Body of pancreas (tissue), 4 donors: Measurements from ENCODE around the gene FAM222B. TPM values are rescaled to one million over a fixed set of nuclear protein-coding genes. Genes with fewer than 3 reads are reported as not detected.

ENCODE experiments used
- ATAC-seq: fragments of 150-250 bp; one replicate; pipeline ENCODE4 v1.9.1; 2016
- DNase-seq, 4 donors: peaks; one replicate each; pipeline ENCODE4 v3.0.0-alpha.2; 2019
- H3K27ac ChIP-seq, 4 donors: fragments of 200-600 bp; sonication (generic); 1 replicate in 3 of 4; 2 replicates in 1 of 4; pipeline versions ENCODE4 v1.5.1 to v1.6.1; 2016 to 2019; ENCODE audit warnings: mild to moderate bottlenecking in 1 of 4, mixed read lengths in 1 of 4, moderate library complexity in 1 of 4
- H3K27me3 ChIP-seq, 2 donors: fragments of 200-600 bp; sonication (generic); one replicate each; pipeline ENCODE4 v1.6.0; 2016; ENCODE audit warnings: mild to moderate bottlenecking in 1 of 2
- H3K36me3 ChIP-seq, 2 donors: fragments of 200-600 bp; sonication (generic); replicated peaks in 1 of 2; 2 replicates each; pipeline ENCODE4 v1.5.1; 2016; ENCODE audit warnings: low read depth in 2 of 2; ENCODE audit not compliant: insufficient read depth in 1 of 2
- H3K4me1 ChIP-seq: fragments of 200-600 bp; sonication (generic); one replicate; pipeline ENCODE4 v1.6.0; 2016
- H3K4me3 ChIP-seq, 2 donors: fragments of 200-600 bp; sonication (generic); 1 replicate in 1 of 2; 2 replicates in 1 of 2; pipeline ENCODE4 v1.5.1; 2016 to 2019
- H3K9me3 ChIP-seq, 3 donors: fragments of 200-600 bp; sonication (generic); 1 replicate in 2 of 3; 2 replicates in 1 of 3; pipeline ENCODE4 v1.5.1; 2016
- CTCF ChIP-seq, 7 experiments: fragments of 450-650 bp in 4 of 7; fragments of 200-600 bp in 3 of 7; sonication (generic) in 3 of 7; IDR thresholded peaks; one replicate each; pipeline ENCODE4 v1.5.1; 2016 to 2019; ENCODE audit warnings: antibody characterized with exemption in 7 of 7
- POLR2A ChIP-seq, 3 donors: fragments of 450-650 bp; IDR thresholded peaks; one replicate each; pipeline ENCODE4 v1.6.1; 2016; ENCODE audit warnings: antibody characterized with exemption in 3 of 3, mild to moderate bottlenecking in 2 of 3
- WGBS, 2 donors: methylation state at CpG; one replicate each; pipeline ENCODE4 v1.1.5; 2017; 5-methylcytosine and 5-hydroxymethylcytosine counted together
- intact Hi-C: fragments of 100-400 bp; cut with DNase I; formaldehyde crosslinking; loops from one replicate; pipeline ENCODE4 v1.15.1; 2023
- total RNA-seq, 2 donors: library from RNA; depleted of rRNA; stranded (reverse); fragments of >200 nt; gene quantifications; one replicate each; pipeline ENCODE4 v1.1.0, GENCODE V29; 2016

Gene FAM222B, protein sequence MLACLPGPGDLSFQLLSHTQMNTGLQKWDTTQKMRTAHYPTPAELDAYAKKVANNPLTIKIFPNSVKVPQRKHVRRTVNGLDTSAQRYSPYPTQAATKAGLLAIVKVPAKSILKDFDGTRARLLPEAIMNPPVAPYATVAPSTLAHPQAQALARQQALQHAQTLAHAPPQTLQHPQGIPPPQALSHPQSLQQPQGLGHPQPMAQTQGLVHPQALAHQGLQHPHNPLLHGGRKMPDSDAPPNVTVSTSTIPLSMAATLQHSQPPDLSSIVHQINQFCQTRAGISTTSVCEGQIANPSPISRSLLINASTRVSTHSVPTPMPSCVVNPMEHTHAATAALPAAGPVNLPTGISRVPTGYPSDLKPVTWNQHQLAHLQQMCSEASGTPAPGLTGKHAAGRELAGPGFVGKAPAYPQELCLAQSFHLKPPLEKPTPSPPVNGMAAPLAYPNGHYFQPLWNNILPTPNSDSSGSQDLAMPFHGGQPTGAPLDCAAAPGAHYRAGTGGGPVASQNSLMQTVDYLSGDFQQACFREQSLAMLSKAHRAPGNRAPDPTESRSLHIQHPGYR
- total RNA-seq = 10 to 100 TPM in 1 of 2 donors, 1 to 10 TPM in 1; 9.9 to 15.3 TPM

DNA sequence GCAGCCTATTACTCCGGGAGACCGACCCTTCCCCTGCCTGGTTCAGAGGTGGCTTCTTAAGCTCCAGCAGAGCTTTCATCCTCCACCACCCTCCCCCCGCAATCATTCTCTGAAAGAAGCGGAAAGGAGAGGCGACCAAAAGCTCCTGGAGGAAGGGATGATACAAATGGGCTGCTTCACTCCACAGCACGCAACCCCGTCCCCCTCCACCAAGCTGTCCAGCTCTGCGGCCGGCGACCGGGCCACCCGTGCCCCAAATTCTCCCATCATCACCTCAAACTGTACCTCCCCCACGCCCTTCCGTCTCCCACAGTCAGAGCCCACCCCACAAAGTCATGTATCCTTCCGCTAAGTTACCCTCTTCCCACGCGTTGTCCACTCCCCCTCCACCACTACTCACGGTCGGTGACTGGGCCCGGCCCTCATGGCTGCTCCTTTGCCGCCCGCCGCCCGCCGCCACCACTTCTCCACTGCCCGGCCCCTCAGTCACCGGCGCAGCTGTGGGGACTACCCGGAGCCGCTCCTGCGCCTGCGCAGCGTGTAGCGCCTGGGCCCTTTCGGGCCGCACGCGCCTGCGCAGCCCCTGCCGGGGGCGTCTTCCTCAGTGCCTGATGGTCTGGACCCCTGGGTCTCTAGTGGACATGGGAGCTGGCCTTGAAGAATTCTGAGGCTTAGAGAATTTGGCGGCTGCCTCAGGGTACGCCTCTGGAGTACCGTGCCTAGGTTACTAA lies at the start of gene FAM222B:
TSS of gene FAM222B (minus strand) at position 509 of the 731 bp plus-strand sequence. CDS start 76,123 bp downstream, outside the sequence.
- no peaks in the 10 kb centered on the region for H3K27me3 ChIP-seq
- H3K36me3 ChIP-seq = no peaks in the 10 kb centered on the region
- TF ChIP-seq POLR2A (IDR thresholded peaks at IDR 0.05) = peak in 2 of 3 donors; percentile 72 to 83
- TF ChIP-seq CTCF (IDR thresholded peaks at IDR 0.05) = peak in 1 of 7 experiments; percentile 32
- ATAC-seq (peak; percentile 97), DNase-seq (peak; percentile 81 to 87 (median 84))
- intact Hi-C loops = no loop called here
- peak within 1 kb of the TSS; percentile 6 to 81 (median 72) for H3K27ac ChIP-seq
- 1% methylated on average over 24 to 44 of the region's 44 CpGs for WGBS, 2 donors
- H3K4me3 ChIP-seq = peak within 1 kb of the TSS; percentile 44 to 61
- H3K9me3 ChIP-seq = no peaks in the 10 kb centered on the region
- H3K4me1 ChIP-seq = peaks cover 11% of the 10 kb centered on the region

DNA sequence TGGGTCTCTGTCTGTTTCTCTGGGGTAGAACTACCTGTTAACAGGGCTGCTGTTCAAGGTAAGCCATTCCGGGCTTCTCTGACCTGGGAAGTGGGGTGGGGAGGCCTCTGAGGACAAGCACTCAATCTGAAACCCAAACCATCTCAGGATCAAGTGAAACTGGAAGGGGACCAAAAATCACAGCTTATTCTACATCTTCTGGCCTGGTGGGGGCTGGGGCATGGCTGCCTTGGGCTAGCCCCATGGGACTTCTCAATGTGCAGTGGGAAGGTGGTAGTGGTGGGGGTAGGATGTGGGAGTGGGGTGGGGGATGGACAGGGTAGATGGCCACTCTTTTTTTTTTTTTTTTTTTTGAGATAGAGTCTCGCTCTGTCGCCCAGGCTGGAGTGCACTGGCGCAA lies 49.4 kb upstream of the FAM222B start:
- no peak for TF ChIP-seq CTCF (IDR thresholded peaks at IDR 0.05)
- no peak for TF ChIP-seq POLR2A (IDR thresholded peaks at IDR 0.05)
- no peak for ATAC-seq
- DNase-seq = no peak
- Histone ChIP-seq H3K27ac (no peak overlapping the region), H3K4me3 (no peak overlapping the region), H3K9me3 (no peaks in the 10 kb centered on the region), H3K36me3 (no peaks in the 10 kb centered on the region), H3K27me3 (no peaks in the 10 kb centered on the region), H3K4me1 (peaks cover 33% of the 10 kb centered on the region)
- intact Hi-C loops = no loop called here
- 89 to 94% methylated on average over 3 to 4 of the region's 4 CpGs for WGBS, 2 donors

GRCh38 chr17:28891201-28891600 lies 48.6 kb upstream of the FAM222B start:
- H3K27me3 ChIP-seq = no peaks in the 10 kb centered on the region
- no peak overlapping the region for H3K27ac ChIP-seq
- intact Hi-C loops = no loop called here
- no peaks in the 10 kb centered on the region for H3K36me3 ChIP-seq
- no peak for DNase-seq
- ATAC-seq = no peak
- no peak overlapping the region for H3K4me3 ChIP-seq
- TF ChIP-seq POLR2A (IDR thresholded peaks at IDR 0.05) = no peak
- TF ChIP-seq CTCF (IDR thresholded peaks at IDR 0.05) = no peak
- peaks cover 27% of the 10 kb centered on the region for H3K4me1 ChIP-seq
- 85 to 91% methylated on average over 1 of the region's 1 CpG for WGBS, 2 donors
- H3K9me3 ChIP-seq = no peaks in the 10 kb centered on the region

- DNase-seq = no peak
- intact Hi-C loops = no loop called here
- Histone ChIP-seq H3K36me3 (no peaks in the 10 kb centered on the region), H3K4me1 (peaks cover 21% of the 10 kb centered on the region), H3K27ac (no peak overlapping the region), H3K4me3 (no peak overlapping the region), H3K9me3 (no peaks in the 10 kb centered on the region), H3K27me3 (no peaks in the 10 kb centered on the region)
- 81 to 84% methylated on average over 5 of the region's 5 CpGs for WGBS, 2 donors
- TF ChIP-seq POLR2A (IDR thresholded peaks at IDR 0.05) (no peak), CTCF (IDR thresholded peaks at IDR 0.05) (no peak)
- no peak for ATAC-seq
Observed at GRCh38 chr17:28889996-28890395, 47.4 kb upstream of the FAM222B start.
